GM18907 (cell line): ENCODE measurements around the gene KCND2.
"Not testable (repeated sequence)": the region's sequence is repeated elsewhere in the genome, so short reads cannot be mapped to it uniquely, and the experiment has no call there.

Experiments
- ATAC-seq: cut with Tn5 transposase; IDR thresholded peaks from one replicate; pipeline ENCODE4 v1.9.1; 2021; ENCODE audit warnings: mild to moderate bottlenecking, moderate library complexity; ENCODE audit not compliant: unreplicated experiment

Gene KCND2

GRCh38 chr7:120272701-120273475, at the start of gene KCND2:
KCND2 (plus strand) TSS chr7:120273175.
- ATAC-seq, result peak; percentile 42

GRCh38 chr7:120226188-120226587, 46.8 kb upstream of the KCND2 start:
- no peak for ATAC-seq

- ATAC-seq, result no peak
Observed at GRCh38 chr7:120227255-120227654, 45.7 kb upstream of the KCND2 start.

- no peak for ATAC-seq
Observed at GRCh38 chr7:120229084-120229483, 43.9 kb upstream of the KCND2 start.

- ATAC-seq, result no peak
Observed at GRCh38 chr7:120233338-120233737, 39.6 kb upstream of the KCND2 start.

- ATAC-seq, result not testable (repeated sequence)
Observed at GRCh38 chr7:120240350-120240749, 32.6 kb upstream of the KCND2 start.

GRCh38 chr7:120241973-120242372, 31.0 kb upstream of the KCND2 start:
- no peak for ATAC-seq

GRCh38 chr7:120254845-120255244, 18.1 kb upstream of the KCND2 start:
- no peak for ATAC-seq

GRCh38 chr7:120256344-120257070, 16.5 kb upstream of the KCND2 start:
- ATAC-seq, result no peak

- no peak for ATAC-seq
Observed at GRCh38 chr7:120259386-120259785, 13.6 kb upstream of the KCND2 start.

GRCh38 chr7:120260111-120260510, 12.9 kb upstream of the KCND2 start:
- ATAC-seq, result no peak

- ATAC-seq, result peak; percentile 42
Observed at GRCh38 chr7:120272261-120272660, 714 bp upstream of the KCND2 start.

- ATAC-seq, result peak; percentile 79
Observed at GRCh38 chr7:120273476-120273975, 551 bp downstream of the KCND2 start.

GRCh38 chr7:120274482-120274881, 1.5 kb downstream of the KCND2 start:
- ATAC-seq, result no peak

GRCh38 chr7:120274899-120275298, 1.9 kb downstream of the KCND2 start:
- no peak for ATAC-seq

- no peak for ATAC-seq
Observed at GRCh38 chr7:120276720-120277119, 3.7 kb downstream of the KCND2 start.

GRCh38 chr7:120278773-120279172, 5.8 kb downstream of the KCND2 start:
- ATAC-seq, result no peak

GRCh38 chr7:120280743-120281142, 7.8 kb downstream of the KCND2 start:
- no peak for ATAC-seq

- no peak for ATAC-seq
Observed at GRCh38 chr7:120293027-120293426, 20.1 kb downstream of the KCND2 start.

GRCh38 chr7:120302190-120302589, 29.2 kb downstream of the KCND2 start:
- ATAC-seq, result no peak

GRCh38 chr7:120303105-120303504, 30.1 kb downstream of the KCND2 start:
- ATAC-seq, result no peak

GRCh38 chr7:120304674-120305073, 31.7 kb downstream of the KCND2 start:
- no peak for ATAC-seq
